LHCN-M2 (cell line): ENCODE data around the gene DNAI2. TPM values are rescaled to one million over a fixed set of nuclear protein-coding genes. Genes with fewer than 3 reads are reported as not detected.

Experiments used
- DNase-seq: peaks from one replicate; pipeline ENCODE4 v3.0.0-alpha.2; 2012; ENCODE audit warnings: low read depth
- total RNA-seq: library from RNA; depleted of rRNA; stranded (reverse); fragments of >200 nt; gene quantifications from 2 replicates; pipeline ENCODE4 v1.2.3, GENCODE V29; 2014

DNAI2 gene
- total RNA-seq, 1 experiment from 2014 or later: not detected

GRCh38 chr17:74339537-74340195 lies 65.6 kb downstream of the DNAI2 start:
- DNase-seq: no peak

- no peak for DNase-seq
These were observed 66.5 kb downstream of the DNAI2 start for GRCh38 chr17:74340470-74341023.

GRCh38 chr17:74342224-74342623 lies 68.2 kb downstream of the DNAI2 start:
- DNase-seq: no peak

DNA sequence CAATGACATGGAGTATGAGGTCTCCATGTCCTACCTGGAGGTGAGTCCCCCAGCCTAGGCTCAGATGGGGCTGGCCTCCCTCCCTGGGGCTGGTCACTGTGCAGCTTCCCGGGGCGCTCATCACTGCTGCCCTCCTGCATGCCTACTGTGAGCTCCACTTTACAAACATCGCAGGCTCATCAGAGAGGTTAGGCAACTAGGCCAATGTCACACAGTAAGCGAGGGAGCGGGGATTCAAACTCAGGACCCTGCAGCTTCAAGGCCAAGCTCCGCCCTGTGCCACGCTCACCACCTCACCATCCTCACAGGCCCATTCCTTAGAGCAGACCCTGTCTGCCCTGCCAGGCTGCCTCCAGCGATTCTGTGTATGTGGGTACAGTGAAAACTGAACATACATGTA lies 69.1 kb downstream of the DNAI2 start:
- no peak for DNase-seq

DNA sequence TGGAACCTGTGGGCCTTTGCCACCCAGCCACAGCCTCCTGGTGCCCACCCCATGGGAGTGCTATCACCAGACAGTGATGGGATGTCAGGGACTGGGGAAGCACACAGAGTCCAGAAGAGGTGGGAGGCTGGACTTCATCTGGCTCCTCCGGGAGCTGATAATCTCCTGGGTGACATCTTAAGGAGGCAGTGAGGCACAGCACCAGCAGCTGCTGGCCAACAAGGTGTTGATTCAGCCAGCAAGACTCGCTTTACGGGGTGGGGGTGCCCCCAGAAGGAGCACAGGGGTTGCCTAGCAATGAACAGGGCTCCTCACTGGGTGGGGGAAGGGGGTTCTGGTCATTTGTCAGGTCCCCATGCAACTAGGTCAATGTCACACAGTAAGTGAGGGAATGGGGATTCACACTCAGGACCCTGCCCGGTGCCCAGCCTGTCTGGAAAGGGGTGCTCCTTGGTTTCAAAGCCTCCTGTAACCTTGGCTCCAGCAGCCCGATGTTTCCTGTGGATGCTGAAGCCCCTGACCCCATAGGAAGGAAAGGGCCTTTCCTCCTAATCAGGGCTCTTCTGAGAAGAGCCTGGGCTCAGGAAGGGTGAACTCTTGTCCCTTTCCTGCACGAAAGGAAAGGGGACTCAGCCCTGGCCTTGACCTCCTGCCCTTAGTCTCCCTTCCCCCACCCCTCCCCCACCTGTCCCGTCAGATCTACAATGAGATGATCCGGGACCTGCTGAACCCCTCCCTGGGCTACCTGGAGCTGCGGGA lies 69.7 kb downstream of the DNAI2 start:
- no peak for DNase-seq

DNA sequence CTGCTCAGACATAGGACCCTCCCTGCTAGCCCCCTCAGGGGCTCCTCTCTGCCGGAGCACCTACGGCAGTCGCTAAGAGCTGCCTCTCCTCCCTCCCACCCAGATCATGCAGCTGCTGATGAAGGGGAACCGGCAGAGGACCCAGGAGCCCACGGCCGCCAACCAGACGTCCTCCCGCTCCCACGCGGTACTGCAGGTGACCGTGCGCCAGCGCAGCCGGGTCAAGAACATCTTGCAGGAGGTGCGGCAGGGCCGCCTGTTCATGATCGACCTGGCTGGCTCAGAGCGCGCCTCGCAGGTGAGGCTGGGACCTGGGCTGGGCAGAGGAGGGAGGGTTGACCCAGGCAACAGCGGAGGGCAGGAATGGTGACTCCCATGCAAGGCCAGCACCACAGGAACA lies 70.6 kb downstream of the DNAI2 start:
- no peak for DNase-seq

- DNase-seq: no peak
These were observed 71.6 kb downstream of the DNAI2 start for GRCh38 chr17:74345433-74346241.

DNA sequence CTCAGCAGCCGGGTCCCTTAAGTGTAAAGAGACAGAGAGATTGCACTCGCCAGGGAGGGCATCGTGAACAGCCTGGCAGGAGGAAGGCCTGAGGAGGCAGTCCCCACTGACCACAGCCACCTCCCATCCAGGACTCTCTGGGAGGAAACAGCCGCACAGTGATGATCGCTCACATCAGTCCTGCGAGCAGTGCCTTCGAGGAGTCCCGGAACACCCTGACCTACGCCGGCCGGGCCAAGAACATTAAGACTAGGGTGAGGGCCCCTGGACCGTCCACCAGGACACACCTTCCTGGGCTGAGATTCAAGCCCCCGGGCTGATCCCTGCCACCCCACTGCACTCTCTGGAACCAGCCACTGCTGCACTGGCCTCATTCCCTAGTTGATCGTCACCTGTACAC lies 73.6 kb downstream of the DNAI2 start:
- no peak for DNase-seq

- DNase-seq: no peak
These were observed 75.1 kb downstream of the DNAI2 start for GRCh38 chr17:74349120-74349519.

GRCh38 chr17:74350486-74350885 lies 76.5 kb downstream of the DNAI2 start:
- no peak for DNase-seq

DNA sequence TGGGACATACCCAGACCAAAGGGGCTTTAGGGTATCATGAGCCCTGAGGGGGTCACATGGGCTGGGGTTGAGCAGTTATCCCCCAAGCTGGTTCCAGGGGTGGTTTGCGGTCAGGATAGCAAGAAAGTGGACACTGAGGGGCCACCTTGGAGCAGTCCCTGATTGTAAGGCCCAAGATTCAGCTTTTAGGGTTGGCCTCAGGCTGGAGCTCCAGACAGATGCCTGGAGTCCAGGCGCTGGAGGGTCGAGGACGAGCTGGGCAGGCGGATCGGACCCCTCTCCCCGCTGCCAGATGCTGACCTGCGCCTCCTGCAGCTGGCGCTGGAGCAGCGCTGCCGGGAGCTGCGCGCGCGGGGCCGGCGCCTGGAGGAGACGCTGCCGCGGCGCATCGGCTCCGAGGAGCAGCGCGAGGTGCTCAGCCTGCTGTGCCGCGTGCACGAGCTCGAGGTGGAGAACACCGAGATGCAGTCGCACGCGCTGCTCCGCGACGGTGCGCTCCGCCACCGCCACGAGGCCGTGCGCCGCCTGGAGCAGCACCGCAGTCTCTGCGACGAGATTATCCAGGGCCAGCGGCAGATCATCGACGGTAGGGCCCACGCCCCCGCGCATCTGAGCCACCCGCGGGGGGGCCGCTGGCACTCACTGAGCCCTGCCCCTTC lies 77.6 kb downstream of the DNAI2 start:
- DNase-seq: no peak

GRCh38 chr17:74353446-74354060 lies 79.5 kb downstream of the DNAI2 start:
- no peak for DNase-seq

- DNase-seq: no peak
These were observed 80.1 kb downstream of the DNAI2 start for GRCh38 chr17:74354123-74354522.

DNA sequence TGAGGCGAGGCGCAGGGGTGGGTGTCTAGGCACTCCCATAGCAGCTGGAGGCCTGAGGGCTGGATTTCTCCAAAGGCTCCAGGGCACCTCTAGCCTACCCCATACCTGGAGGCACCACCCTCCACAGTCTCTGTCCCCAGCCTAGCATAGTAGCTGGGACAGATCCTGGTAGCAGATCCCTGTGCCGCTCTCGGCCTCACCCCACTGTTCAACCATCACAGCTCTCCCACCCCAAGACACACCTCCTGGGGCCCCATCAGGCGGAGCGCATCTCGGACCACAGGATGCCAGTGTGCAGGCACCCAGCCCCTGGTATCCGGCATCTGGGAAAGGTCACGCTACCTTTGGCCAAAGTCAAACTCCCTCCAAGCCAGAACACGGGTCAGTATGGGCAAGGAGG lies 80.5 kb downstream of the DNAI2 start:
- no peak for DNase-seq

DNA sequence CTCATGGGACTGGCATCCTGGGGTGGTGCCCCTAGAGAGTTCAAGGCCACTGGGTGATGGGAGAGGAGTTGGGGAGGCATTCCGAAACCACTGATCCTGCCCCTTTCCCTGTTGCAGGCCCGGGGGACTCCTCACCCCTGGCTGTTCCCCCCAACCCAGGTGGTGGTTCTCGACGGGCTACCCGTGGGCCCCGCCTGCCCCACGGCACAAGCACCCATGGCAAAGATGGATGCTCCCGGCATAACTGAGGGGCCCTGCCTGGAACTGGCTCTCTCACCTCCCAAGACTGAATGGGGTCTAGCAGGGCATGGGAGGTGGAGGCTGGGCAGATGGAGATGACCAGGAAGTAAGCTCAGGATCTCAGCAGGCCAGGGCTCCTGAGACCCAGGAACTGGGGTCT lies 81.0 kb downstream of the DNAI2 start:
- DNase-seq: no peak

GRCh38 chr17:74356646-74357465 lies 82.8 kb downstream of the DNAI2 start:
- DNase-seq: no peak

GRCh38 chr17:74357466-74357809 lies 83.4 kb downstream of the DNAI2 start:
- DNase-seq: no peak

DNA sequence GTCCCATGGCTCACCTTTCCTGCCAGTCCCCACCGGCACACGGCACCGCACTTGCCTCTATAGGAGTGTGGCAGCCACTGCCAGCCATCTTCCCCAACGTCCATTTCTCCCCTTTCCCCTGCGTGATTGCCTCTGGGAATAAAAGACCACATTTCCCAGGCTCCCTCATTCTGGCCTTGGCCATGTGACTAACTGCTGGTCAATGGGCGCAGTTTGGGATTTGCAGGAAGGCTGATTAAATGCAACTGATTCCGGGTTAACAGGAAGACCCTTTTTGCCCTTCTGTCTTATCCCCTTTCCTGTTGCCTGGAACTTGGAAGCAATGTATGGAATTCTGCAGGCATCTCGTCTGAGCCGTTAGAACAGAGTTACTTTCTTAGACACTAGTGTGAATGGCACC lies 84.7 kb downstream of the DNAI2 start:
- no peak for DNase-seq

- DNase-seq: no peak
These were observed 85.9 kb downstream of the DNAI2 start for GRCh38 chr17:74359916-74360315.

DNA sequence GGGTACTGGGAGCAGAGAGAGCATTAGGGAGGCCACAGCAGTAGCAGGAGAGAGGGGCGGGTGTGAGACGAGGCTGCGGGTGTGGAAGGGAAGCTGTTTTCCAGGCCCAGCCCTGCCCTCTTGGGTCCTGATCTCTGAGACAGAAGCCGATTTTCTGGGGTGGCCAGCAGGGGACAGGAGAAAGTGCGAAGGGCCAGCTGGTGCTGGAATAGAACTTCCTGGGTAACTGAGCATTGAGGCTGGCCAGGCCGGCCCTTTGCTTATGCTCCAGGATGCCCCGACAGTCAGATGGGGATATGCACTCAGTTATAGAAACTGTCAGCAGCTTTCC lies 86.8 kb downstream of the DNAI2 start:
- DNase-seq: no peak
